ENCODE measurements around the gene EXOC3.
"Not testable (repeated sequence)": the region's sequence is repeated elsewhere in the genome, so short reads cannot be mapped to it uniquely, and the experiment has no call there.

Gene EXOC3

GRCh38 chr5:502325-503079, 59.5 kb downstream of the EXOC3 start:
- TF ChIP-seq CTCF (conservative IDR thresholded peaks at IDR 0.05; ENCODE audit: low read depth), result no peak
- CTCF ChIA-PET, result interaction anchor here (0.7 kb wide), 1 partner anchor 507 kb away, joined by 3 read pairs; no protein-coding TSS in a partner anchor
- POLR2A ChIA-PET (ENCODE audit: low non-redundant PET), result no interaction called here
- H3K27ac ChIP-seq, result no peak overlapping the region
- no peak for DNase-seq (ENCODE audit: low spot score)

- TF ChIP-seq CTCF (conservative IDR thresholded peaks at IDR 0.05; ENCODE audit: low read depth), result no peak
- H3K27ac ChIP-seq, result no peak overlapping the region
- ChIA-PET CTCF (interaction anchor here (0.6 kb wide), 1 partner anchor 18 kb away, joined by 5 read pairs; no protein-coding TSS in a partner anchor), POLR2A (ENCODE audit: low non-redundant PET) (interaction anchor here (0.5 kb wide), 1 partner anchor 33 kb away, joined by 4 read pairs; no protein-coding TSS in a partner anchor)
- no peak for DNase-seq (ENCODE audit: low spot score)
Observed at GRCh38 chr5:504326-505154, 61.6 kb downstream of the EXOC3 start.

DNA sequence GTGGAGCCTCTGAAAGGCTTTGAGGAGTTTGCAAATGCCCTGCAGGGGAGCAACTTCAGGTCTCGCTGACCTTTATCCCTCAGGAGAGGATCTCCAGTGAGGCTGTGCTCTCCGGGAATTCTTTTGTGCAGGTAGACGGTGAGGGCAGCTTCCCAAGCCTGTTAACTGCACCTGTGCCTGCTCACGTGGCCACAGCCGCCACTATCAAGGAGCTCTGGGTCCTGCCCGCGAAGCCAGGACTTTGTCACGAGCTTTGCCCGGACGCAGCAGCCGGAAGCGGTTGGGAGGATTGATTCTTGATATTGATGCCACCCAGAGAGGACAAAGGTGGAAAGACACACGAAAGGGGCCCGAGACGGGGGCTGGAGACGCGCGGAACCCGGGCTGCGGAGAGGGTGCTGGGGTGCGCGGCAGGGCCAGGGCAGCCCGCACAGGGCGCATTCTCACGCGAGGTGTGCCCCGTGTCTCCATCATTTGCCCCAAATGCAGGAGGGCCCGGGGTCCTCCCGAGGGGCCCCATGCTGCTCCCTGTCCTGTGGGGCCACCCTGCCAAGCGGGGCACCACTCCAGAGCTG, 63.1 kb downstream of the EXOC3 start:
- ChIA-PET CTCF (no interaction called here), POLR2A (ENCODE audit: low non-redundant PET) (no interaction called here)
- TF ChIP-seq CTCF (conservative IDR thresholded peaks at IDR 0.05; ENCODE audit: low read depth), result no peak
- no peak for DNase-seq (ENCODE audit: low spot score)
- H3K27ac ChIP-seq, result no peak overlapping the region

DNA sequence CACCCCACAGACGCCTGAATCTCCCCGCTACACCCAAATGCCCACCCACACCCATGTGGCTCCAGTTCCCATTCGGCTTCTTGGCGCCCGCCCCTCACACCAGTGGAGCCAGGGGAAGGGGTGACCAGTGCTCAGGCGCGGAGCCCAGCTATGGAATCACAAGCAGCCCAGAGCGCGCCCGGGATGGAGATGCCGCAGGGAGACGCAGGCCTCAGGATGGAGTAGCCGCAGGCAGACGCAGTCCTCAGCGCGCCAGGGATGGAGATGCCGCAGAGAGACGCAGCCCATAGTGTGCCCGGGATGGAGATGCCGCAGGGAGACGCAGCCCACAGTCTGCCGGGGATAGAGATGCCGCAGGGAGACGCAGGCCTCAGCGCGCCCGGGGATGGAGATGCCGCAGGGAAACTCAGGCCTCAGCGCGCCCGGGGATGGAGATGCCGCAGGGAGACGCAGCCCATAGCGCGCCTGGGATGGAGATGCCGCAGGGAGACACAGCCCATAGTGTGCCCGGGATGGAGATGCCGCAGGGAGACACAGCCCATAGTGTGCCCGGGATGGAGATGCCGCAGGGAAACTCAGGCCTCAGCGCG, 65.1 kb downstream of the EXOC3 start:
- CTCF ChIA-PET; DNase-seq (ENCODE audit: low spot score); POLR2A ChIA-PET (ENCODE audit: low non-redundant PET); H3K27ac ChIP-seq: not testable (repeated sequence)

- ChIA-PET POLR2A (ENCODE audit: low non-redundant PET) (no interaction called here), CTCF (no interaction called here)
- H3K27ac ChIP-seq, result no peak overlapping the region
- DNase-seq (ENCODE audit: low spot score), result no peak
- TF ChIP-seq CTCF (conservative IDR thresholded peaks at IDR 0.05; ENCODE audit: low read depth), result no peak
Observed at GRCh38 chr5:509611-510185, 66.7 kb downstream of the EXOC3 start.

DNA sequence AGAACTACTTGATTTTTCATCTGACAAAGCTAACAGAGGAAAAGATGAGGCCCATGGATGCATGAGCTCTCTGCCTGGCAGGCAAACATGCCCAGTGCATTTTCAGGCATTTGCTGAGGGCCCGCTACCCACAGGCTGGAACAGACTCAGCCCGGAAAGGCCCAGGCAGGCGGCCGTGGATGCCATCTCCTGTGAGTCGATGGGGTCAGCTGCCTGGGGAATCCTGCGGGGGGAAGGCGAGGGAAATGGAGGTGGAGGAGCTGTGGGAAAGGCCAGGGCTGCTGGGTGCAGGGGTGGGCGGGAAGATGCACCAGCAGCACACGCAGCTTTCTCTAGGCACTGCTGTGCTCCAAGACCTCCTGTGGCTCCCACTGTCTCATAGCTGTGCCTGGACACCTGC, 67.5 kb downstream of the EXOC3 start:
- no peak for DNase-seq (ENCODE audit: low spot score)
- POLR2A ChIA-PET (ENCODE audit: low non-redundant PET), result no interaction called here
- CTCF ChIA-PET, result no interaction called here
- TF ChIP-seq CTCF (conservative IDR thresholded peaks at IDR 0.05; ENCODE audit: low read depth), result no peak
- H3K27ac ChIP-seq, result no peak overlapping the region
